ENCODE results near the gene SRSF3. TPM values are rescaled to one million over a fixed set of nuclear protein-coding genes. Genes with fewer than 3 reads are reported as not detected.
A peak's percentile ranks its signal among the peaks of the same experiment; 100 is the strongest.

SRSF3 gene
- 525 and 546 TPM in 2 replicates for total RNA-seq

GRCh38 chr6:36594029-36594815 is at the start of gene SRSF3:
SRSF3 (plus strand) TSS chr6:36594362; CDS start chr6:36596763, 2,401 bp downstream.
- H3K9me3 Mint-ChIP-seq = no peaks in the 10 kb centered on the region
- peak; percentile 96 for DNase-seq (ENCODE audit: low spot score)
- H3K27me3 Mint-ChIP-seq (ENCODE audit: insufficient read depth) = no peaks in the 10 kb centered on the region
- H3K36me3 Mint-ChIP-seq (ENCODE audit: low read depth) = peaks cover 49% of the 10 kb centered on the region
- peaks cover 44% of the 10 kb centered on the region for H3K4me1 Mint-ChIP-seq (ENCODE audit: low read depth)
- H3K4me3 Mint-ChIP-seq = peak within 1 kb of the TSS; percentile 97
- peak within 1 kb of the TSS; percentile 100 for H3K27ac Mint-ChIP-seq
- intact Hi-C loops (cut with micrococcal nuclease) = loop anchor here (1.0 to 10.0 kb wide), 9 partner anchors 10 to 571 kb away; partner anchors contain the start of genes MAPK14, MTCH1 and STK38

- Mint-ChIP-seq H3K4me3 (peak overlapping the region; percentile 95), H3K27ac (peak overlapping the region; percentile 92), H3K4me1 (ENCODE audit: low read depth) (peaks cover 62% of the 10 kb centered on the region), H3K36me3 (ENCODE audit: low read depth) (peaks cover 7% of the 10 kb centered on the region), H3K27me3 (ENCODE audit: insufficient read depth) (peaks cover 2% of the 10 kb centered on the region), H3K9me3 (no peaks in the 10 kb centered on the region)
- no peak for DNase-seq (ENCODE audit: low spot score)
- intact Hi-C loops (cut with micrococcal nuclease) = loop anchor here (1.0 to 10.0 kb wide), 4 partner anchors 105 to 421 kb away; partner anchors contain the start of gene CDKN1A
Measured at GRCh38 chr6:36545767-36546307, 48.3 kb upstream of the SRSF3 start.

GRCh38 chr6:36546308-36546919 is 47.7 kb upstream of the SRSF3 start:
- intact Hi-C loops (cut with micrococcal nuclease) = loop anchor here (1.0 to 10.0 kb wide), 4 partner anchors 105 to 422 kb away; partner anchors contain the start of gene CDKN1A
- H3K4me1 Mint-ChIP-seq (ENCODE audit: low read depth) = peaks cover 56% of the 10 kb centered on the region
- H3K27me3 Mint-ChIP-seq (ENCODE audit: insufficient read depth) = peaks cover 2% of the 10 kb centered on the region
- DNase-seq (ENCODE audit: low spot score) = no peak
- H3K4me3 Mint-ChIP-seq = peak overlapping the region; percentile 95
- peak overlapping the region; percentile 92 for H3K27ac Mint-ChIP-seq
- H3K9me3 Mint-ChIP-seq = no peaks in the 10 kb centered on the region
- peaks cover 7% of the 10 kb centered on the region for H3K36me3 Mint-ChIP-seq (ENCODE audit: low read depth)

- peaks cover 2% of the 10 kb centered on the region for H3K27me3 Mint-ChIP-seq (ENCODE audit: insufficient read depth)
- H3K27ac Mint-ChIP-seq = peak within 1 kb of the TSS; percentile 92
- peaks cover 50% of the 10 kb centered on the region for H3K4me1 Mint-ChIP-seq (ENCODE audit: low read depth)
- no peaks in the 10 kb centered on the region for H3K9me3 Mint-ChIP-seq
- peak within 1 kb of the TSS; percentile 95 for H3K4me3 Mint-ChIP-seq
- peaks cover 7% of the 10 kb centered on the region for H3K36me3 Mint-ChIP-seq (ENCODE audit: low read depth)
- intact Hi-C loops (cut with micrococcal nuclease) = loop anchor here (1.0 to 10.0 kb wide), 6 partner anchors 47 to 422 kb away; partner anchors contain the start of genes CDKN1A and SRSF3
- peak; percentile 84 for DNase-seq (ENCODE audit: low spot score)
Measured at GRCh38 chr6:36546920-36547645, 47.1 kb upstream of the SRSF3 start, which contains the start of gene STK38. STK38 (minus strand) TSS chr6:36547479; CDS start chr6:36540202, 7,277 bp downstream.

- DNase-seq (ENCODE audit: low spot score) = no peak
- H3K27me3 Mint-ChIP-seq (ENCODE audit: insufficient read depth) = peaks cover 2% of the 10 kb centered on the region
- H3K9me3 Mint-ChIP-seq = no peaks in the 10 kb centered on the region
- peaks cover 7% of the 10 kb centered on the region for H3K36me3 Mint-ChIP-seq (ENCODE audit: low read depth)
- H3K27ac Mint-ChIP-seq = peak overlapping the region; percentile 87
- peaks cover 50% of the 10 kb centered on the region for H3K4me1 Mint-ChIP-seq (ENCODE audit: low read depth)
- peak overlapping the region; percentile 95 for H3K4me3 Mint-ChIP-seq
- intact Hi-C loops (cut with micrococcal nuclease) = loop anchor here (1.0 to 10.0 kb wide), 5 partner anchors 46 to 423 kb away; partner anchors contain the start of genes CDKN1A and SRSF3
Measured at GRCh38 chr6:36547646-36548400, 46.3 kb upstream of the SRSF3 start.

- Mint-ChIP-seq H3K4me1 (ENCODE audit: low read depth) (peaks cover 48% of the 10 kb centered on the region), H3K9me3 (no peaks in the 10 kb centered on the region), H3K27ac (peak overlapping the region; percentile 32), H3K27me3 (ENCODE audit: insufficient read depth) (no peaks in the 10 kb centered on the region), H3K4me3 (peak overlapping the region; percentile 41), H3K36me3 (ENCODE audit: low read depth) (peaks cover 5% of the 10 kb centered on the region)
- intact Hi-C loops (cut with micrococcal nuclease) = loop anchor here (5.0 to 10.0 kb wide), 2 partner anchors 209 to 424 kb away; no protein-coding TSS in a partner anchor
- no peak for DNase-seq (ENCODE audit: low spot score)
Measured at GRCh38 chr6:36548401-36548743, 45.8 kb upstream of the SRSF3 start.

GRCh38 chr6:36550473-36551000 is 43.6 kb upstream of the SRSF3 start:
- no peak overlapping the region for H3K4me3 Mint-ChIP-seq

GRCh38 chr6:36555750-36556252 is 38.4 kb upstream of the SRSF3 start:
- Mint-ChIP-seq H3K36me3 (ENCODE audit: low read depth) (no peaks in the 10 kb centered on the region), H3K4me3 (no peak overlapping the region), H3K27me3 (ENCODE audit: insufficient read depth) (peaks cover 7% of the 10 kb centered on the region), H3K9me3 (no peaks in the 10 kb centered on the region), H3K4me1 (ENCODE audit: low read depth) (no peaks in the 10 kb centered on the region), H3K27ac (no peak overlapping the region)
- DNase-seq (ENCODE audit: low spot score) = no peak
- intact Hi-C loops (cut with micrococcal nuclease) = no loop called here

More at GRCh38 chr6:36550473-36551000, 43.6 kb upstream of the SRSF3 start:
- Mint-ChIP-seq H3K36me3 (ENCODE audit: low read depth) (no peaks in the 10 kb centered on the region), H3K27ac (no peak overlapping the region), H3K4me1 (ENCODE audit: low read depth) (peaks cover 30% of the 10 kb centered on the region), H3K9me3 (no peaks in the 10 kb centered on the region), H3K27me3 (ENCODE audit: insufficient read depth) (no peaks in the 10 kb centered on the region)
- DNase-seq (ENCODE audit: low spot score) = no peak
- intact Hi-C loops (cut with micrococcal nuclease) = no loop called here

- no peak for DNase-seq (ENCODE audit: low spot score)
- no peaks in the 10 kb centered on the region for H3K4me1 Mint-ChIP-seq (ENCODE audit: low read depth)
- H3K27me3 Mint-ChIP-seq (ENCODE audit: insufficient read depth) = peaks cover 10% of the 10 kb centered on the region
- no peaks in the 10 kb centered on the region for H3K36me3 Mint-ChIP-seq (ENCODE audit: low read depth)
- H3K9me3 Mint-ChIP-seq = no peaks in the 10 kb centered on the region
- H3K27ac Mint-ChIP-seq = no peak overlapping the region
- H3K4me3 Mint-ChIP-seq = no peak overlapping the region
- intact Hi-C loops (cut with micrococcal nuclease) = no loop called here
Measured at GRCh38 chr6:36556281-36556680, 37.9 kb upstream of the SRSF3 start.

- DNase-seq (ENCODE audit: low spot score) = no peak
- peaks cover 13% of the 10 kb centered on the region for H3K27me3 Mint-ChIP-seq (ENCODE audit: insufficient read depth)
- H3K9me3 Mint-ChIP-seq = no peaks in the 10 kb centered on the region
- H3K27ac Mint-ChIP-seq = no peak overlapping the region
- intact Hi-C loops (cut with micrococcal nuclease) = no loop called here
- no peaks in the 10 kb centered on the region for H3K36me3 Mint-ChIP-seq (ENCODE audit: low read depth)
- no peak overlapping the region for H3K4me3 Mint-ChIP-seq
- H3K4me1 Mint-ChIP-seq (ENCODE audit: low read depth) = no peaks in the 10 kb centered on the region
Measured at GRCh38 chr6:36559011-36559793, 35.0 kb upstream of the SRSF3 start.

GRCh38 chr6:36560822-36561221 is 33.3 kb upstream of the SRSF3 start:
- Mint-ChIP-seq H3K27ac (no peak overlapping the region), H3K27me3 (ENCODE audit: insufficient read depth) (peaks cover 13% of the 10 kb centered on the region), H3K4me1 (ENCODE audit: low read depth) (no peaks in the 10 kb centered on the region), H3K4me3 (no peak overlapping the region), H3K36me3 (ENCODE audit: low read depth) (no peaks in the 10 kb centered on the region), H3K9me3 (no peaks in the 10 kb centered on the region)
- intact Hi-C loops (cut with micrococcal nuclease) = no loop called here
- DNase-seq (ENCODE audit: low spot score) = no peak
